Activated naive CD4-positive, alpha-beta T cell treated with anti-CD3 and anti-CD28 coated beads, Interleukin-2, amount 50 U/mL, for 24 hours (primary cell): ENCODE results near the gene MAGEA4.
"Not testable (repeated sequence)": the region's sequence is repeated elsewhere in the genome, so short reads cannot be mapped to it uniquely, and the experiment has no call there.

Experiments
- H3K27ac Mint-ChIP-seq: one replicate; pipeline ENCODE4 v1.8.0; 2021; ENCODE audit warnings: mild to moderate bottlenecking, mixed read lengths
- H3K27me3 Mint-ChIP-seq: one replicate; pipeline ENCODE4 v1.8.0; 2021; ENCODE audit warnings: mixed read lengths
- H3K36me3 Mint-ChIP-seq: one replicate; pipeline ENCODE4 v1.8.0; 2021; ENCODE audit warnings: mixed read lengths
- H3K4me1 Mint-ChIP-seq: one replicate; pipeline ENCODE4 v1.8.0; 2021; ENCODE audit warnings: mixed read lengths
- H3K4me3 Mint-ChIP-seq: one replicate; pipeline ENCODE4 v1.8.0; 2021; ENCODE audit warnings: mild to moderate bottlenecking, mixed read lengths
- H3K9me3 Mint-ChIP-seq: one replicate; pipeline ENCODE4 v1.8.0; 2021; ENCODE audit warnings: mixed read lengths

Gene MAGEA4

DNA sequence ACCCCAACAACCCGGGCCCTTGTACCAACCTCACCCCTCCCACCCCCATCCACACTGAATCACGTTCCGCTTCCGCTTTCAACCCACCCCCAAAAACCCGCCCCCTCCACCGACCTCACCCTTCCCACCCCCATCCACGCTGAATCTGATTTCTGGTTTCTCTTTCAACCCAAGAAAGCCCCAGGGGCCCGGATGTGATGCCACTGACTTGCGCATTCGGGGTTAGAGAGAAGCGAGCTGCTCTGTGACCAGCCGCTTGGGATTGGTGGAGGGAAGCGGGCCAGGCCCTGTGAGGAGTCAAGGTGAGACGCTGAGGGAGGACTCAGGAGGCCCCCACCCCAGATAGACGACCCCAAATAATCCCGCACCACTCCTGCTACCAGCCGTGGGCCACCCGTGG is 6.0 kb downstream of the MAGEA4 start:
- H3K4me3 Mint-ChIP-seq, H3K27ac Mint-ChIP-seq, H3K9me3 Mint-ChIP-seq, H3K36me3 Mint-ChIP-seq, H3K4me1 Mint-ChIP-seq, H3K27me3 Mint-ChIP-seq: not testable (repeated sequence)

DNA sequence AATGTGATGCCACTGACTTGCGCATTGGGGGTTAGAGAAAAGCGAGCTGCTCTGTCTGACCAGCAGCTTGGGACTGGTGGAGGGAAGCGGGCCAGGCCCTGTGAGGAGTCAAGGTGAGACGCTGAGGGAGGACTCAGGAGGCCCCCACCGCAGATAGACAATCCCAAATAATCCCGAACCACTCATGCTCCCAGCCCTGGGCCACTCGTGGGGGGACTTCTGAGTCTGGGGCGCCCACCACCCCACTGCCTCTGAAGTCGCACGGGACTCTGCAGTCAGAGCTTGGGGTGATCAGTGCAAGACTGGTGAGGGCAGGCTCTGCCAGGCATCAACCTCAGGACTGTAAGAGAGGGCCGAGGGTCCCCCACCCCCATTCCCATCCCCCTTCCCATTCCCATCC is 6.9 kb downstream of the MAGEA4 start:
- Mint-ChIP-seq H3K9me3 (no peaks in the 10 kb centered on the region), H3K36me3 (no peaks in the 10 kb centered on the region), H3K4me1 (no peaks in the 10 kb centered on the region), H3K4me3 (no peak overlapping the region), H3K27me3 (no peaks in the 10 kb centered on the region), H3K27ac (no peak overlapping the region)

DNA sequence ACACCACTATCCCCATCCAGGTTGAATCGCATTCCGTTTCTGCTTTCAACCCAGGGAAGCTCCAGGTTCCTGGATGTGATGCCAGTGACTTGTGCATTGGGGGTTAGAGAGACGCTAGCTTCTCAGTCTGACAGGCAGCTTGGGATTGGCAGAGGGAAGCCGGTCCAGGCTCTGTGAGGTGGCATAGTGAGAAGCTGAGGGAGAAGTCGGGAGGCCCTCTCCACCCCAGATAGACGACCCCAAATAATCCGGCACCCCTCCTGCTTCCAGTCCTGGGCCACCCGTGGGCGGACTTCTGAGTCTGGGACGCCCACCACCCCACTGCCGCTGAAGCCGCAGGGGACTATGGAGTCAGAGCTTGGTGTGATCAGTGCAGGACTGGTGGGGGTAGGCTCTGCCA is 7.4 kb downstream of the MAGEA4 start:
- H3K36me3 Mint-ChIP-seq, result no peaks in the 10 kb centered on the region

GRCh38 chrX:151920530-151920929 is 7.8 kb downstream of the MAGEA4 start:
- Mint-ChIP-seq H3K36me3 (no peaks in the 10 kb centered on the region), H3K4me3 (no peak overlapping the region), H3K27ac (no peak overlapping the region), H3K4me1 (no peaks in the 10 kb centered on the region), H3K9me3 (no peaks in the 10 kb centered on the region), H3K27me3 (no peaks in the 10 kb centered on the region)

More for the DNA sequence above, 7.4 kb downstream of the MAGEA4 start:
- Mint-ChIP-seq H3K4me3 (no peak overlapping the region), H3K4me1 (no peaks in the 10 kb centered on the region), H3K9me3 (no peaks in the 10 kb centered on the region), H3K27ac (no peak overlapping the region), H3K27me3 (no peaks in the 10 kb centered on the region)

- no peaks in the 10 kb centered on the region for H3K27me3 Mint-ChIP-seq
- H3K27ac Mint-ChIP-seq, result no peak overlapping the region
- no peaks in the 10 kb centered on the region for H3K9me3 Mint-ChIP-seq
- no peaks in the 10 kb centered on the region for H3K4me1 Mint-ChIP-seq
- H3K4me3 Mint-ChIP-seq, result no peak overlapping the region
- no peaks in the 10 kb centered on the region for H3K36me3 Mint-ChIP-seq
These were observed 8.6 kb downstream of the MAGEA4 start for GRCh38 chrX:151921292-151921691.

GRCh38 chrX:151921866-151922265 is 9.2 kb downstream of the MAGEA4 start:
- H3K36me3 Mint-ChIP-seq, result no peaks in the 10 kb centered on the region
- H3K27ac Mint-ChIP-seq, result no peak overlapping the region
- no peaks in the 10 kb centered on the region for H3K9me3 Mint-ChIP-seq
- H3K4me3 Mint-ChIP-seq, result no peak overlapping the region
- no peaks in the 10 kb centered on the region for H3K27me3 Mint-ChIP-seq
- no peaks in the 10 kb centered on the region for H3K4me1 Mint-ChIP-seq

- H3K9me3 Mint-ChIP-seq, result no peaks in the 10 kb centered on the region
- no peaks in the 10 kb centered on the region for H3K27me3 Mint-ChIP-seq
- H3K4me3 Mint-ChIP-seq, result no peak overlapping the region
- H3K27ac Mint-ChIP-seq, result no peak overlapping the region
- no peaks in the 10 kb centered on the region for H3K36me3 Mint-ChIP-seq
- no peaks in the 10 kb centered on the region for H3K4me1 Mint-ChIP-seq
These were observed 10.0 kb downstream of the MAGEA4 start for GRCh38 chrX:151922692-151923091.

- no peaks in the 10 kb centered on the region for H3K9me3 Mint-ChIP-seq
- H3K36me3 Mint-ChIP-seq, result no peaks in the 10 kb centered on the region
- no peak overlapping the region for H3K27ac Mint-ChIP-seq
- no peak overlapping the region for H3K4me3 Mint-ChIP-seq
- no peaks in the 10 kb centered on the region for H3K4me1 Mint-ChIP-seq
- H3K27me3 Mint-ChIP-seq, result no peaks in the 10 kb centered on the region
These were observed 11.0 kb downstream of the MAGEA4 start for GRCh38 chrX:151923648-151924047.

DNA sequence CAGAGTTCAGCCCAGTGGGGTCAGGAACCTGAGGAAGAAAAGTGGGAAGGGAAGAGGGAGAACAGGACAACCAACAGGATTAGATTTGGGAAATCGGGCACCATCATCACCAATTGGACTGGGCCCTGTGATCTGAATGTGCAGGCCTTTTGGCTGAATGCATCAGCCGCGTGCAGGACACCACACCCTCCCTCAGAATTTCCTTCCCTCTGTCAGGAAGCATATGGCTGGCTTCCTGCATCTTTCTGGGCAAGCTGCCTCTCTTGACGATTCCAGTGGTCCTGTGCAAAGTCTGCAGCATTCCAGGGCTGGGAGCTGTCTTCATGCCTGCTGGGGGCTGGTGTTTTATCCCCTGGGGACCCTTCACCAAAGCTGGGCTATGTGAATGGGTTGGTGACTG is 16.4 kb downstream of the MAGEA4 start:
- Mint-ChIP-seq H3K9me3 (no peaks in the 10 kb centered on the region), H3K4me3 (no peak overlapping the region), H3K27ac (no peak overlapping the region), H3K27me3 (no peaks in the 10 kb centered on the region), H3K36me3 (no peaks in the 10 kb centered on the region), H3K4me1 (no peaks in the 10 kb centered on the region)

- no peak overlapping the region for H3K27ac Mint-ChIP-seq
These were observed 22.7 kb downstream of the MAGEA4 start for GRCh38 chrX:151935358-151935757.

GRCh38 chrX:151938172-151938571 is 25.5 kb downstream of the MAGEA4 start:
- Mint-ChIP-seq H3K27me3 (peaks cover 2% of the 10 kb centered on the region), H3K9me3 (no peaks in the 10 kb centered on the region), H3K4me1 (no peaks in the 10 kb centered on the region), H3K27ac (no peak overlapping the region), H3K36me3 (no peaks in the 10 kb centered on the region), H3K4me3 (no peak overlapping the region)

More at GRCh38 chrX:151935358-151935757, 22.7 kb downstream of the MAGEA4 start:
- Mint-ChIP-seq H3K4me1 (no peaks in the 10 kb centered on the region), H3K27me3 (no peaks in the 10 kb centered on the region), H3K4me3 (no peak overlapping the region), H3K36me3 (no peaks in the 10 kb centered on the region), H3K9me3 (no peaks in the 10 kb centered on the region)

GRCh38 chrX:151954730-151955129 is 42.0 kb downstream of the MAGEA4 start:
- Mint-ChIP-seq H3K4me1 (no peaks in the 10 kb centered on the region), H3K27ac (no peak overlapping the region), H3K9me3 (no peaks in the 10 kb centered on the region), H3K27me3 (no peaks in the 10 kb centered on the region), H3K36me3 (no peaks in the 10 kb centered on the region), H3K4me3 (no peak overlapping the region)

DNA sequence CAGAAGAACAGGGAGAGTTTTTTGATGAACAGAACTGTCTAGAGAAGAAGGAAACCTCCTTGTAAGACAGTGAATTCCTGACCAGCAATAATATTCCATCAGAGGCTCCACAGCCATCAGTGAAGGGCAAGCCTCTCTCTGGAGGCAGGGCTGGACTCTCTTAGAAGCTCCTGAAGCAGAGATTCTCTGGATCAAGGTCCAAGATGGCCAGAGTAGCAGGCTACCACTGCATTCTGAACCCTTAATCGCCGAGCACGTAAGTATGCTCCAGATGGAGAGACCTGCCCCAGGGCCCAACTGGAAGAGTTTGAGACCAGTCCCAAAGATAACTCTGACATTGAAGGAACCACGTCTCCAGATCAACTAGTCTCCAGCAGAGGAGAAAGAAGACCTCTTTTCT is 45.4 kb downstream of the MAGEA4 start:
- Mint-ChIP-seq H3K4me1 (no peaks in the 10 kb centered on the region), H3K9me3 (no peaks in the 10 kb centered on the region), H3K27ac (no peak overlapping the region), H3K4me3 (no peak overlapping the region), H3K36me3 (no peaks in the 10 kb centered on the region), H3K27me3 (no peaks in the 10 kb centered on the region)

DNA sequence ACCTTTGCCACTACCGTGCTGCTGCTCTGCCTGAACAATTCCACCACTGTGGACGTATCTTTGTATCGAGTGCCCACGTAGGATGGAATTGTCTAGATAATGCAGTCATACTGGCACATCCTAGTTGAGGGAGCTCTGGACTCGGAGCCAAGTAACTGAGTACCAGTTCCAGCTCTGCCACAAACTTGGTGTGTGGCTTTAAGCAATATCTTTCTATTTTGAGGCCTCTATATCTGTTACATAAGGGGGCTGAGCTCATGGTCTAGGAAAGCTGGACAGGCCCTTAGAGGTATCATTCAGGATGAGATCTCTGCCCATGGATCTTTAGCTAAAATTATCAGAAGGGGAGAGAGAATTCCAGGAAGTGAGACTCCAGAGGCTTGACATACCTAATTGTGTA is 49.3 kb downstream of the MAGEA4 start:
- no peaks in the 10 kb centered on the region for H3K9me3 Mint-ChIP-seq
- H3K27me3 Mint-ChIP-seq, result no peaks in the 10 kb centered on the region
- H3K4me1 Mint-ChIP-seq, result no peaks in the 10 kb centered on the region
- H3K4me3 Mint-ChIP-seq, result no peak overlapping the region
- H3K36me3 Mint-ChIP-seq, result no peaks in the 10 kb centered on the region
- no peak overlapping the region for H3K27ac Mint-ChIP-seq

DNA sequence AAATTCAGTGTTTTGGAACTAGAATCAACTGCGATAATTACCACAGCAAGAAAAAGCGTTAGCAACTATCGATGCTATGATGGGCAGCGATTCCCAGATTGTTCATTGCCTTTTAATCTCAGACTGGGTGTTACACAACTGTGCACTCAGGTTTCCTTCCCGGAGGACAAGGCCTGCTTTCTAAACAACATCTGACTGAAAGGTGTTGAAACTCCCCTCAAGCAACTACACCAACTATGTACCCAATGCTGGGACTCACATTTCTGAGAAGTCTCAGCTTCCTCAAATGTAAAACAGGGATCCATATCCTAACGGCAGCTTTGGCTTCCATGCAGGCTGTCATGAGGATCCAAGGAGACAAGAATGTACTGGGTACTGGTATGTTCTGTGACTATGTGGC is 53.5 kb downstream of the MAGEA4 start:
- peaks cover 1% of the 10 kb centered on the region for H3K27me3 Mint-ChIP-seq
- H3K27ac Mint-ChIP-seq, result no peak overlapping the region
- H3K4me3 Mint-ChIP-seq, result no peak overlapping the region
- H3K4me1 Mint-ChIP-seq, result no peaks in the 10 kb centered on the region
- H3K9me3 Mint-ChIP-seq, result no peaks in the 10 kb centered on the region
- H3K36me3 Mint-ChIP-seq, result no peaks in the 10 kb centered on the region

- Mint-ChIP-seq H3K4me3 (no peak overlapping the region), H3K27ac (no peak overlapping the region), H3K36me3 (no peaks in the 10 kb centered on the region), H3K9me3 (no peaks in the 10 kb centered on the region), H3K27me3 (peaks cover 8% of the 10 kb centered on the region), H3K4me1 (no peaks in the 10 kb centered on the region)
These were observed 57.3 kb downstream of the MAGEA4 start for GRCh38 chrX:151970027-151970426.

DNA sequence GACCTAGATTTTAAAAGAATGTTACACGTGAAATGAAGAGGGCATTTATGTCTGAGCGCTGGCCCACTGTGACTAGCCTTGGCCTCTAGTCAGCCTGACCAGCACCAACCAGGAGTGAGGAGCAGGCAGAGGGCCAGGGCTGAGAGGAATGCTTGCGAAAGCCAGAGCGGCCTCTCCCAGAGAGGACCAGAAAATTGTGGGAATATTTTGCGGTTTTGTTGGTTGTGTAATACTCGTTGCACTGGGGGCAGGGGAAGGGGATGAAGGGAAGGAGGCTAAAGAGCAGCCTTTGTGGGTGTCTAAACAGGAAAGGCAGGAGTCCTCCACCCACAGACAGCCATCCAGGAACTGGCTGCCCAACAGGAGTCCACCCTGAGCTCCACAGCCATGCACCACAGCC is 58.0 kb downstream of the MAGEA4 start:
- Mint-ChIP-seq H3K4me3 (no peak overlapping the region), H3K4me1 (no peaks in the 10 kb centered on the region), H3K36me3 (no peaks in the 10 kb centered on the region), H3K27me3 (peaks cover 9% of the 10 kb centered on the region), H3K27ac (no peak overlapping the region), H3K9me3 (no peaks in the 10 kb centered on the region)
